ENCODE data around the gene TOMM20.

DNA sequence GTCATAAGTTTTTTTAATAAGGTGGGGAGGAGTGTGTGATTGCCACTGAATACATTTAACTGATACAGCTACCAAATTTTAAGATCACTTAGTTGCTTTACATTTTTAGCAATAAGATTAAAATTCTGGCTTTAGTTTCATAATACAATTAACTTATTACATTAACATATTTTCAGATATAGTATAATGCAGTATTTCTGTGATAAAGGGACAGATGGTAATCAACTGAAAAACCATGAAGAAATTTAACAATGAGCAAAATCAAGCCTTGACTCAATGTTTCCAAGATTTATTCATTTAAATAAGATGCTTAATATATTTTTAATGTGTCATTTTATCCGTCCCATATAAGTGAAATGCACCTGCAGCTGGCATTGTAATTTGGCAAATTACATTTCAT is 4.0 kb downstream of the TOMM20 start:
- no peak for TF ChIP-seq EZH2phosphoT487 (conservative IDR thresholded peaks at IDR 0.05; ENCODE audit: low read length)
- TF ChIP-seq, protein P1, sequence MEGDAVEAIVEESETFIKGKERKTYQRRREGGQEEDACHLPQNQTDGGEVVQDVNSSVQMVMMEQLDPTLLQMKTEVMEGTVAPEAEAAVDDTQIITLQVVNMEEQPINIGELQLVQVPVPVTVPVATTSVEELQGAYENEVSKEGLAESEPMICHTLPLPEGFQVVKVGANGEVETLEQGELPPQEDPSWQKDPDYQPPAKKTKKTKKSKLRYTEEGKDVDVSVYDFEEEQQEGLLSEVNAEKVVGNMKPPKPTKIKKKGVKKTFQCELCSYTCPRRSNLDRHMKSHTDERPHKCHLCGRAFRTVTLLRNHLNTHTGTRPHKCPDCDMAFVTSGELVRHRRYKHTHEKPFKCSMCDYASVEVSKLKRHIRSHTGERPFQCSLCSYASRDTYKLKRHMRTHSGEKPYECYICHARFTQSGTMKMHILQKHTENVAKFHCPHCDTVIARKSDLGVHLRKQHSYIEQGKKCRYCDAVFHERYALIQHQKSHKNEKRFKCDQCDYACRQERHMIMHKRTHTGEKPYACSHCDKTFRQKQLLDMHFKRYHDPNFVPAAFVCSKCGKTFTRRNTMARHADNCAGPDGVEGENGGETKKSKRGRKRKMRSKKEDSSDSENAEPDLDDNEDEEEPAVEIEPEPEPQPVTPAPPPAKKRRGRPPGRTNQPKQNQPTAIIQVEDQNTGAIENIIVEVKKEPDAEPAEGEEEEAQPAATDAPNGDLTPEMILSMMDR (IDR thresholded peaks at IDR 0.05; ENCODE audit: insufficient read depth, low read length, poor library complexity, severe bottlenecking): no peak
